GM13976 (cell line): Measurements from ENCODE around the gene IL1B.
"Not testable (repeated sequence)": the region's sequence is repeated elsewhere in the genome, so short reads cannot be mapped to it uniquely, and the experiment has no call there.

Experiments used
- DNase-seq: peaks from one replicate; pipeline ENCODE4 v3.0.0; 2012; ENCODE audit warnings: low spot score
- CTCF ChIP-seq: IDR thresholded peaks from 2 replicates; pipeline ENCODE4 v1.5.1; 2012; ENCODE audit warnings: borderline replicate concordance, mild to moderate bottlenecking; ENCODE audit not compliant: insufficient read depth; ENCODE audit errors: extremely low read depth, missing control alignments, control extremely low read depth
- in situ Hi-C: fragments of 300-500 bp; cut with MboI; formaldehyde crosslinking; loops from one replicate; pipeline ENCODE4 v1.12.0; 2022; ENCODE audit warnings: low sequenced_read_pairs, mixed read lengths, inconsistent platforms; ENCODE audit not compliant: unreplicated experiment

The IL1B gene

GRCh38 chr2:112834396-112835037, 2.1 kb downstream of the IL1B start:
- in situ Hi-C loops: no loop called here
- no peak for DNase-seq
- no peak for TF ChIP-seq CTCF

GRCh38 chr2:112833976-112834375, 2.6 kb downstream of the IL1B start:
- DNase-seq: no peak
- in situ Hi-C loops: no loop called here
- TF ChIP-seq CTCF: no peak

GRCh38 chr2:112833639-112833931, 3.0 kb downstream of the IL1B start:
- in situ Hi-C loops, DNase-seq: not testable (repeated sequence)

- TF ChIP-seq CTCF: no peak
- DNase-seq: no peak
- in situ Hi-C loops: no loop called here
Measured at GRCh38 chr2:112832841-112833638, 3.5 kb downstream of the IL1B start.

GRCh38 chr2:112831946-112832840, 4.4 kb downstream of the IL1B start:
- TF ChIP-seq CTCF: no peak
- DNase-seq: no peak
- in situ Hi-C loops: no loop called here

- in situ Hi-C loops: no loop called here
- TF ChIP-seq CTCF: no peak
- DNase-seq: no peak
Measured at GRCh38 chr2:112831513-112831845, 5.1 kb downstream of the IL1B start.
